Hematopoietic multipotent progenitor cell (in vitro differentiated cells): Measurements from ENCODE around the gene CLTC. TPM values are rescaled to one million over a fixed set of nuclear protein-coding genes. Genes with fewer than 3 reads are reported as not detected.

Experiments
- DNase-seq, 3 donors: peaks; one replicate each; pipeline ENCODE4 v3.0.0-alpha.2; 2011 to 2015; ENCODE audit warnings: low read depth in 2 of 3, low spot score in 2 of 3
- total RNA-seq: library from RNA; depleted of rRNA; stranded (reverse); fragments of >200 nt; gene quantifications from one replicate; pipeline ENCODE4 v1.2.3, GENCODE V29; 2012

The CLTC gene
- total RNA-seq, 1 donor, result 124 TPM

DNA sequence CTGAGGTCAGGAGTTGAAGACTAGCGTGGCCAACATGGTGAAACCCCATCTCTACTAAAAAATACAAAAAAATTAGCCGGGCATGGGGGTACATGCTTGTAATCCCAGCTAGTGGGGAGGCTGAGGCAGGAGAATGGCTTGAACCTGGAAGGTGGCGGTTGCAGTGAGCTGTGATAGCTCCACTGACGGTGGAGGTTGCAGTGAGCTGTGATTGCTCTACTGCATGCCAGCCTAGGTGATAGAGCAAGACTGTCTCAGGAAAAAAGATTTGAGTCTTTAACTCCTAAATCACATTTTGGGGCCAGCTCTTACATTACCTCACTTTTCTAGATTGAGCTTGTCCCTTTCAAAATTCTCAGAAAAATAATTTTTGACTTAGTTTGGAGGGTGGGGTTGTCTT lies 102.9 kb downstream of the CLTC start:
- DNase-seq, result no peak

DNA sequence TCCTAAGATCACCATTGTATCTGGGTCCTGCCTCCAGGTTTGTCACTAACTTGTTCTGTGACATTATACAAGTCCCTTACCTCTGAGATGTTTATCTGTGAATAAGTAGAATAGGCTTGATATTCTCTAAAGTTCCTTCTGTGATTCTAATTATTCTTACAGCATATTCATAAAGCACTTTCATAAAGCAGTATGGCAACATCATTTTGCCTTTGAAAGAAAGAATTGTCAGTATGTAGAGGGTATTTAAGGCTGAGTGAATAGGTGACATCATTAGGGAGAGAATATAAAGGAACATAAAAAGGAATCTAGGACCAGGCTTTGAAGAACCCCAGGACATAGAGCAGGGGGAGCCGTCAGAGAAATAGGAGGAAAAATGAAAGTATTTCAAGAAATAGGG lies 103.3 kb downstream of the CLTC start:
- DNase-seq, result no peak

DNA sequence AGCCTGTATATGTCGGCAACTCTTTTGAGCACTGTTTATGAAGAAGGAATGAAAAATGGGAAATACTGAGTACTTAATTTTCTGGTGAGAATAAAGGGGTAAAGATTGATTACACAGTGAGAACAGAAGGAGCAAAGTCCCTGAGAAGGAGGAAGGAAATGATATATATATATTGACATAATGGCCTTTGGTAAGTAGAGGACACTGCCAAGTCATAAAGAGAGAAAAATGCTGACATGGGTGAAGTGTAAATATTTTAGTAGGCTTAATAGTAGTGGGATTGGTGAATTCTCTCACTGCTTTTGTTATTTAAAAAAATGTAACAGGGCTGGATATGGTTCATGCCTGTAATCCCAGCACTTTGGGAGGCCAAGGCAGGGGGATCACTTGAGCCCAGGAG lies 103.9 kb downstream of the CLTC start:
- no peak for DNase-seq

DNA sequence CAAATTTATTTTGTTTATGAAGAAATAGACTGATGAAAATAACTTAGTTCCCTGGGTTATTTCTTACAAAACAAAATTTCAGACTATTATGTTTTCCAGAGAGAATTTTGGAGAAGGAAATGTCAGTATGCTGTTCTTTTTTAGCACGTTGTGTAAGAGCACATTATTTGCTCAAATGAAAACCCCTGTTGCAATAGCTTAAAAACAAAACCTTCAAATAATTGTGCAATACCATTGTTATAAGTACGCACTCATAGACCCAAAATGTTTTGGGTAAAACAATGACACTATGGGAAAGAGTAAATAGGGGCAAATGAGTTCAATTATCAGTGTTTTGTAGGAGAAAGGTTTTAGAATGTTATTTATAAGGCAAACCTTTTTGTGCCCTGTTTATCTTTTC lies 106.0 kb downstream of the CLTC start:
- peak in 1 of 3 donors; percentile 8 for DNase-seq

DNA sequence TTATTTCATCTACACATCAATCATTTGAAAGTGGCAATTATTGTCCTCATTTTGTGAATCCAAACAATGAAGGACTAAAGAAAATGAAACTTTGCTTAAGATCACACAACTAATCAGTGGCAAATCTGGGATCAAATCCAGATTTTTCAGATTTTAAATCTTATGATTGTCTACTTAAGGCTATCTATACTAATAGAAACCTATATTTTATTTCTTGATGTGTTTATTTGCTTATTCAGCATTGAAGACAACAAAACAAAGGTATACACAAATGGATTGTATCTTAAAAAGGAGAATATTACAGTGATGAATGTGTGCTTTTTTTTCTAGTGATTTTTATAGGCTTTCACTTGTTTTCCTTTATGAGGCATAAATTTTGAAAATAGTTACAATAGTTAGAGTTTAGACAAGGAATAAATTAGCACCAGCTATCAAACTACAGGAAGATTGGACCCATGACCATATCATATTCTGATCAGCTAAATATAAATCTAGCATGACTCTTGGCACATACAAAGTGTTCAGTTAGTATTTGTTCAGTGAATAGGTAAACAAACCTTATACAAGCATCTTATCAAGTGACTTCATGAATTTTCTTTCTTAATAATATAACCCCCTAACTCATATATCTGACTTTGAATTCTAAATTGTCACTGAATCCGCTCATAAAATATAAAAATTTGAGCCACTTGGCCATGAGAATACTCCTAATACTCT lies 108.3 kb downstream of the CLTC start:
- no peak for DNase-seq

DNA sequence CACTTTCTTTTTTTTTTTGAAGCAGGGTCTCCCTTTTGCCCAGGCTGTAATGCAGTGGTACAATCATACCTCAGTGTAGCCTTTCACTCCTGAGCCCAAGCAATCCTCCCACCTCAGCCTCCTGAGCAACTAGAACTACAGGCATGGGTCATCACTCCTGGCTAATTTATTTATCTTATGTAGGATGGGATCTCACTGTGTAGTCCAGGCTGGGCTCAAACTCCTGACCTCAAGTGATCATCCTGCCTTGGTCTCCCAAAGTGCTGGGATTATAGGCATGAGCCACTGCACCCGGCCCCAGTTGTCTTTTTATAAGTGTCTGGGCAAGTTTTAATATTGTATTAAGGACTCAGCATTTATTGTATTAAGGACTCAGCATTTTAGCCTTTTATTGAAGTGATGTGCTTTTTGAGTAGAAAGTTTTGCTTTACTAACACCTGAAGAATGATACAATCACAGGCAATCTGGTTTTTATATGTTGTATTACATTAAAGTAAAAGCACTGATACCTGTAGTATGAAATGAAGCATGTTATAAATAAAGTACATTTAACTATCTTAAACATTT lies 110.7 kb downstream of the CLTC start:
- DNase-seq, result no peak

DNA sequence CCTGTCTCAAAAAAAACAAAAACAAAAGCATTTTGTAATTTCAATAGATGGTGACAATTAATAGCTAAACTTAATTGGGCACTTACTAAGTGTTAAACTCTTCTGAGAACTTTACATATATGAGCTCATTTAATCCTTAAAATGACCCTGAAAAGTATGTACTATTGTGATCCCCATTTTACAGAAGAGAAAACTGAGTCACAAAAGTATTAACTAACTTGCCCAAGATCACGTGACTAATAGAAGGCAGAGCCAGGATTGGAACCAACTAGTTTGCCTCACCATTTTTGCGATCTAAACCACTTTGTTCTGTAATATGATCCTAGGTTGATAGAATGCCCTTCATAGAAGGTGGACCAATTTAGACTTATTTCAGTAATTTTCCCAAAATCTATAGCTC lies 114.0 kb downstream of the CLTC start:
- DNase-seq, result no peak

DNA sequence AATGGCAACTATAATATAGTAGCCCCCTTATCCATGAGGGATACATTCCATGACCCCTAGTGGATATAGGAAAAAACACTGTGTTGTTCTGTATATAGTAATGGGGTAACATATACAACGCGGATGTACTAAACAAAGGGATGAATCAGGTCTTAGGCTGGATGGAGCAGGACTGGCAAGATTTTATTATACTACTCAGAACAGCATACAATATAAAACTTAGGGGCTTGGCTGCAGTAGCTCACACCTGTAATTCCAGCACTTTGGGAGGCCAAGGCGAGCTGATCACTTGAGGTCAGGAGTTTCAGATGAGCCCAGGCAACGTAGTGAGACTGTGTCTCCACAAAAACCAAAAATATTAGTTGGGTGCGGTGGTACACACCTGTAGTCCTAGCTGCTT lies 114.5 kb downstream of the CLTC start:
- DNase-seq, result no peak

DNA sequence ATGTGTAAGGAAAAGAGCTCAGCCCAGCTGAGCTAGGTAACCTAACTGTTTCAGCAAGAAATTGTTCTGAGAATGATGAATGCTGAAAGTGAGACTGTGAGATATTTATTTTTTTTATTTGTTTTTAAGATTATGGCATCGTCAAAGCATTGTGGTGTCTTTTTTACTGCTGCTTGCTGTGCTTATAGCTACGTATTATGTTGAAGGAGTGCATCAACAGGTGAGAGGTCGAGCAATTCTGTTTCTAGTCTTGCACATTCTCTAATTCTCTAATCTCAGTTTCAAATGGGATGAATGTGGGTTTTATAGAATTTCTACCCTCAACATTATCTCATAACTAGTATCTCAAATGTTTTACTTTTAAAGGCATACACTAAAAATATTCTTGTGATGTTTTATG lies 117.6 kb downstream of the CLTC start:
- DNase-seq, result no peak

DNA sequence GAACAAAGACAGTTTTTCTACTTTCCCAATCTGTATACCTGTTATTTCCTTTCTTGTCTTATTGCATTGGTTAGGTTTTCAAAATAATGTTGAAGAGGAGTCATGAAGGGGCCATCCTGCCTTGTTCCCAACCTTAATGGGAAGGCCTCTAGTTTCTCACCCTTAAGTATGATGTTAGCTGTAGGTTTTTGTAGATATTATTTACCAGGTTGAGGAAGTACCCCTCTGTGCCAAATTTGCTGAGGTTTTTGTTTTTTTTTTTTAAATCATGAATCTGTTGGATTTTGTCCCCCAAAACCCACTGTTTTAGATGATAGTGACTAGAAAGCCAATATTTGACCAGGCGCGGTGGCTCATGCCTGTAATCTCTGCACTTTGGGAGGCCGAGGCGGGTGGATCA lies 124.1 kb downstream of the CLTC start:
- no peak for DNase-seq

DNA sequence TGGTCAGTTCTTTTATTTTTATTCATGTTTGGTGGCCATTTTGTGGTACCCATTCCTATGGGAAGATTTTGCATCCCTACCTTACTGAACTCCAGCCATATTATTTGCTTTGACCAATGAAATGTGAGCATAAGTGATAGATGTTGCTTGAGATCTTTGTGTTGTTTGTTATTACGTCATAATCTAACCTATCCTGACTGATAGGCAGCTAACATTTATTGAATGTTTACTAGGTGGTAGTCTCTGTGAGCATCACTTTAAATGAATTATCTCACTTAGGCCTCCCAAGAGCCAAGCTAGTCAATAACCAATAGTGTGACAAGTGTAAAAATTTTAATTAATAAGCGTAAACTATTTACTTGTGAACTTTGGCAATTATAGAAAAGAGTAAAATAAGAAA lies 125.3 kb downstream of the CLTC start:
- DNase-seq, result no peak

Other genes starting within 250 kb of the CLTC start
- gene DHX40, start 54.3 kb upstream of the CLTC start, total RNA-seq, result 32.0 TPM
- gene PTRH2, start 87.5 kb downstream of the CLTC start, total RNA-seq, result 10.0 TPM
- 120 TPM for gene VMP1, start 87.8 kb downstream of the CLTC start, total RNA-seq